HFFc6 (cell line): ENCODE measurements around the gene FBXL13. TPM values are rescaled to one million over a fixed set of nuclear protein-coding genes. Genes with fewer than 3 reads are reported as not detected.

ENCODE experiments used
- DNase-seq: peaks from one replicate; pipeline ENCODE4 v3.0.0-alpha.2; 2018
- H3K27ac Mint-ChIP-seq: 2 replicates; pipeline ENCODE4 v1.8.0; 2020; ENCODE audit warnings: mild to moderate bottlenecking, mixed read lengths
- H3K27me3 Mint-ChIP-seq: 2 replicates; pipeline ENCODE4 v1.8.0; 2021; ENCODE audit warnings: mild to moderate bottlenecking, moderate library complexity, mixed read lengths; ENCODE audit not compliant: insufficient read depth
- H3K36me3 Mint-ChIP-seq: 2 replicates; pipeline ENCODE4 v1.8.0; 2021; ENCODE audit warnings: low read depth, mixed read lengths
- H3K4me1 Mint-ChIP-seq: 2 replicates; pipeline ENCODE4 v1.8.0; 2020; ENCODE audit warnings: low read depth, mixed read lengths
- H3K4me3 Mint-ChIP-seq: 2 replicates; pipeline ENCODE4 v1.8.0; 2020; ENCODE audit warnings: mild to moderate bottlenecking, moderate library complexity, mixed read lengths
- H3K9me3 Mint-ChIP-seq: 2 replicates; pipeline ENCODE4 v1.8.0; 2020; ENCODE audit warnings: mild to moderate bottlenecking, mixed read lengths
- total RNA-seq, 6 experiments: library from RNA; stranded (reverse); fragmentation: NEBNext Ultra II Directional; extraction: Animal tissue kit (Norgen Biotek cat#: 25700); gene quantifications; 2 replicates in 1 of 6; 3 replicates in 5 of 6; pipeline ENCODE4 v1.2.3, GENCODE V29; 2021
- TF ChIP-seq, protein P1 (sequence below): fragments of 200-600 bp; sonication (generic); IDR thresholded peaks from 2 replicates; pipeline ENCODE4 v1.5.0; 2021; ENCODE audit warnings: antibody characterized with exemption, mild to moderate bottlenecking

Gene FBXL13
- total RNA-seq, 6 experiments from 2014 or later, result 0.43 to 0.74 (median 0.56) TPM

DNA sequence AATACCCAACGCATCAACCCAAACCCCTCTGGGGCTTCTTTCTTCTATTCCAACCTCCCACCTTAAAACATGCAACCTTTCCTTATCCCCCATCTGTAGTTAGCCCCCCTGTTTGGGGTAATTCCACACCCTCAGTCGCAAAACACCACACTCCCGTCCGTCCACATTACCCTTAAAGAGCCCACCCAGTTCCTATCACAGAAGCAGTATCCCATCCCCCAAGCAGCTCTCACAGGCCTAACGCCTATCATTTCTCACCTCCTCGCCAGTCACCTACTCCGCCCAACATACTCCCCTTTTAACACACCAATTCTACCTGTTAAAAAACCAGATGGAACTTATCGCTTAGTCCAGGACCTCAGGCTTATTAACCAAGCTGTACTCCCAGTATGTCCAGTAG, 98.1 kb downstream of the FBXL13 start:
- Mint-ChIP-seq H3K27ac (no peak overlapping the region), H3K36me3 (peaks cover 18% of the 10 kb centered on the region), H3K27me3 (no peaks in the 10 kb centered on the region; the same call in 1 of the 2 replicates), H3K4me3 (no peak overlapping the region), H3K9me3 (peaks cover 6% of the 10 kb centered on the region), H3K4me1 (peaks cover 24% of the 10 kb centered on the region)
- no peak for DNase-seq
- TF ChIP-seq, protein P1, sequence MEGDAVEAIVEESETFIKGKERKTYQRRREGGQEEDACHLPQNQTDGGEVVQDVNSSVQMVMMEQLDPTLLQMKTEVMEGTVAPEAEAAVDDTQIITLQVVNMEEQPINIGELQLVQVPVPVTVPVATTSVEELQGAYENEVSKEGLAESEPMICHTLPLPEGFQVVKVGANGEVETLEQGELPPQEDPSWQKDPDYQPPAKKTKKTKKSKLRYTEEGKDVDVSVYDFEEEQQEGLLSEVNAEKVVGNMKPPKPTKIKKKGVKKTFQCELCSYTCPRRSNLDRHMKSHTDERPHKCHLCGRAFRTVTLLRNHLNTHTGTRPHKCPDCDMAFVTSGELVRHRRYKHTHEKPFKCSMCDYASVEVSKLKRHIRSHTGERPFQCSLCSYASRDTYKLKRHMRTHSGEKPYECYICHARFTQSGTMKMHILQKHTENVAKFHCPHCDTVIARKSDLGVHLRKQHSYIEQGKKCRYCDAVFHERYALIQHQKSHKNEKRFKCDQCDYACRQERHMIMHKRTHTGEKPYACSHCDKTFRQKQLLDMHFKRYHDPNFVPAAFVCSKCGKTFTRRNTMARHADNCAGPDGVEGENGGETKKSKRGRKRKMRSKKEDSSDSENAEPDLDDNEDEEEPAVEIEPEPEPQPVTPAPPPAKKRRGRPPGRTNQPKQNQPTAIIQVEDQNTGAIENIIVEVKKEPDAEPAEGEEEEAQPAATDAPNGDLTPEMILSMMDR, result no peak

- Mint-ChIP-seq H3K9me3 (peaks cover 6% of the 10 kb centered on the region), H3K36me3 (peaks cover 18% of the 10 kb centered on the region), H3K4me3 (no peak overlapping the region), H3K27ac (no peak overlapping the region), H3K4me1 (peaks cover 24% of the 10 kb centered on the region), H3K27me3 (no peaks in the 10 kb centered on the region; the same call in 1 of the 2 replicates)
- no peak for DNase-seq
- TF ChIP-seq, protein P1, result no peak
Measured at GRCh38 chr7:102975854-102976253, 98.7 kb downstream of the FBXL13 start.

- Mint-ChIP-seq H3K27me3 (no peaks in the 10 kb centered on the region; the same call in 1 of the 2 replicates), H3K27ac (no peak overlapping the region)
Measured at GRCh38 chr7:102974366-102975236, 100.0 kb downstream of the FBXL13 start.

DNA sequence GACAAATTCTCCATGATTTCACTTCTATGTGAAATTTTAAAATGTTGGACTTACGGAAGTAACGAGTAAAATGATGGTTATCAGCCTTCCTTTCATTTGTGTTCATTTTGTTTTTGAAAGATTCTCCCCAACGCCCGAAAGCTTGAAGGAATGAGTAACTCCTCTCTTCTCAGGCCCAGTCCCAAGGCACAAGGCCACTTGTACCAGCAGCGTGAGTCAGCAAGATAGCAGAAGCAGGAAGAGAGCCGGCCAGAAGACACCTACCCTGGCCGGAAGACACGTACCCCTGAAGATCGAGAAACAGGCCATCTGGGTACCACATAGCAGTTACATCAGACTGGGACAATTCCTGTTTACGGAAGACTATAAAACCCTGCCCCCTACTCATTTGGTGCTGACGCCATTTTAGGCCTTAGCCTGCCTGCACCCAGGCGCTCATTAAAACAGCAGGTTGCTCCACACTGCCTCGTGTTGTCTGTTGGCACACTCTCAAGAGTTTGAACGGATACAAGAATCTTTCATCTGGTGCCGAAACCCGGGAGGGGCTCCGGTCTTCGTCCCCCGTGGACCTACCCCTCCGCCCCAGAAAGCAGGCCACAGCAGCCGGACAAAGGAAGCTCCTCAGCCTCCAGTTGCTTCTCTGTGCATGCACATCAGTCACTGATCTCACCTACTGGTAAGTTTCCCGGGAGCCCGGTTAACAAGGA, 101.3 kb downstream of the FBXL13 start:
- Mint-ChIP-seq H3K4me3 (no peak overlapping the region), H3K36me3 (peaks cover 5% of the 10 kb centered on the region; the same call in 1 of the 2 replicates), H3K27ac (peak overlapping the region; percentile 5; the same call in 1 of the 2 replicates), H3K27me3 (no peaks in the 10 kb centered on the region; the same call in 1 of the 2 replicates), H3K9me3 (no peaks in the 10 kb centered on the region), H3K4me1 (peaks cover 19% of the 10 kb centered on the region)
- TF ChIP-seq, protein P1, result no peak
- no peak for DNase-seq

More at GRCh38 chr7:102974366-102975236, 100.0 kb downstream of the FBXL13 start:
- Mint-ChIP-seq H3K4me3 (no peak overlapping the region), H3K36me3 (peaks cover 12% of the 10 kb centered on the region), H3K4me1 (peaks cover 24% of the 10 kb centered on the region), H3K9me3 (no peaks in the 10 kb centered on the region)
- no peak for DNase-seq
- TF ChIP-seq, protein P1, result peak; percentile 44

- Mint-ChIP-seq H3K27me3 (no peaks in the 10 kb centered on the region), H3K27ac (no peak overlapping the region), H3K4me1 (peaks cover 14% of the 10 kb centered on the region), H3K4me3 (no peak overlapping the region), H3K36me3 (no peaks in the 10 kb centered on the region; the same call in 1 of the 2 replicates), H3K9me3 (no peaks in the 10 kb centered on the region)
- no peak for DNase-seq
- TF ChIP-seq, protein P1, result no peak
Measured at GRCh38 chr7:102967798-102968197, 106.8 kb downstream of the FBXL13 start.
